ENCODE results near the gene ERVK3-1.

The ERVK3-1 gene

DNA sequence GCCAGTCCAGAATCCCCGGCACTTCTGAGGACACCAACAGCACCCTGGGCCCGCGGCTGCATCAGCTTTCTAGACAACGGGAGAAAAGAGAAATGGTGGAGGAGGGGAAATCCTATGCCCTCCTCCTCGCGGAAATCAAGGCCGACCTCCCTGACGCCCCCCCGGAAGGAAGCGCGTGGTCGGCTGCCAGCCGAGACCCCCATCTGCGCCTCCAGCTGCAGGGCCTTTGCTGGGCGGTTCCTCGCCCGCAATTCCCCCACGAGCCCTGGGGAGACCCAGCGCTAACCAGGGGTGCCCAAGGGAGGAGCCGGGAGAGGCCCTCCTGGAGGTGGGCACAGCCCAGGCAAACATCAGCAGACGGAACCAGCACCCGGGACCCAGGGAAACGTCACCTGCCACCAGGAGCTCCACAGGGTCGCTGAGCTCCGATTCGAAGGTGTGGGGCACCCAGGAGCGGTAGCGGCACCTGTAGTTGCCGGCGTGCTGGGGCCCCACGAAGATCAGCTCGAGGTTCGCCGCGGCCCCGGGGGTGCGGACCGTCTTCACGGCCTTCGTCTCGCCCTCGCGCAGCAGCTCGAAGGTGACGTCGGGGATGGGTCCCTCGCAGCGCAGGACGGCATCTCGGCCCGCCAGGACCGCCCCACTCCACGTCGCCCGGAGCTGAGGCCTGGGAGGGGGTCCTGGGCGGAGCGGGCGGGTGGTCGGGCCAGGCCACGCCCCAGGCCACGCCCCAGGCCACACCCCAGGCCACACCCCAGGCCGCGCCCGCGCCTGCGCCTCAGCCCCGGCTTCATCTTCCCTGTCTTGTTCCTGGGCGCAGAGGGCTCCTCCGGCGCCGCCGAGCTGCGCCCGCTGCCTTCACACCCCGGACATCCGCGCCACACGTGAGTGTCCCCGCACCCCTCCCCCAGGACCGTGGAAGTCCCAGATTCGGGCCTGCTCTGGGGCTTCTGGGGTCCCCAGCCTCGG lies 42.1 kb downstream of the ERVK3-1 start:
- DNase-seq, result peak; percentile 79

DNA sequence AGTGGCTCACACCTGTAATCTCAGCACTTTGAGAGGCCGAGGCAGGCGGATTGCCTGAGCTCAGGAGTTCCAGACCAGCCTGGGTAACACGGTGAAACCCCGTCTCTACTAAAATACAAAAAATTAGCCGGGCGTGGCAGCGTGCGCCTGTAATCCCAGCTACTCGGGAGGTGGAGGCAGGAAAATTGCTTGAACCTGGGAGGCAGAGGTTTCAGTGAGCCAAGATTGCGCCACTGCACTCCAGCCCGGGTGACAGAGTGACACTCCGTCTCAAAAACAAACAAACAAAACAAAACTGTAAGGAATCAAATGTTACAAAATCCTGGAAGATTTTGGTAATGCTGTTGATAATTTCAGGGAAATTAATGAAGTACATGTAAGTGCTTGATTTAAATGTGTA lies 42.9 kb downstream of the ERVK3-1 start:
- peak; percentile 10 for DNase-seq

- DNase-seq, result no peak
Measured at GRCh38 chr19:58349590-58349989, 44.4 kb downstream of the ERVK3-1 start.

- DNase-seq, result no peak
Measured at GRCh38 chr19:58350001-58350861, 45.1 kb downstream of the ERVK3-1 start.

- DNase-seq, result no peak
Measured at GRCh38 chr19:58350871-58351557, 45.8 kb downstream of the ERVK3-1 start.

DNA sequence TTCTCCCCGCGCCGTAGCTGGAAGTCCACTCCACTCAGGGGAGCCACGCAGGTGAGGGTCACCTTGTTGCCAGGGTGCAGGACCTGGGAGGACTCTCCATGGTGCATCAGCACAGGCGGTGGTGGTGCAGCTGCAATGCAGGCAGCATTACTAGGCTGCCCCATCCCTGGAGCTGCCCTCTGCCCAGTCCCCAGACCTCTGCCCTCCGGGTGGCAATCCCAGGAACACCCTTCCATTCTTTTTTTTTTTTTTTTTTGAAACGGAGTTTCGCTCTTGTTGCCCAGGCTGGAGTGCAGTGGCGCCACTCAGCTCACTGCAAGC lies 46.3 kb downstream of the ERVK3-1 start:
- DNase-seq, result no peak

DNA sequence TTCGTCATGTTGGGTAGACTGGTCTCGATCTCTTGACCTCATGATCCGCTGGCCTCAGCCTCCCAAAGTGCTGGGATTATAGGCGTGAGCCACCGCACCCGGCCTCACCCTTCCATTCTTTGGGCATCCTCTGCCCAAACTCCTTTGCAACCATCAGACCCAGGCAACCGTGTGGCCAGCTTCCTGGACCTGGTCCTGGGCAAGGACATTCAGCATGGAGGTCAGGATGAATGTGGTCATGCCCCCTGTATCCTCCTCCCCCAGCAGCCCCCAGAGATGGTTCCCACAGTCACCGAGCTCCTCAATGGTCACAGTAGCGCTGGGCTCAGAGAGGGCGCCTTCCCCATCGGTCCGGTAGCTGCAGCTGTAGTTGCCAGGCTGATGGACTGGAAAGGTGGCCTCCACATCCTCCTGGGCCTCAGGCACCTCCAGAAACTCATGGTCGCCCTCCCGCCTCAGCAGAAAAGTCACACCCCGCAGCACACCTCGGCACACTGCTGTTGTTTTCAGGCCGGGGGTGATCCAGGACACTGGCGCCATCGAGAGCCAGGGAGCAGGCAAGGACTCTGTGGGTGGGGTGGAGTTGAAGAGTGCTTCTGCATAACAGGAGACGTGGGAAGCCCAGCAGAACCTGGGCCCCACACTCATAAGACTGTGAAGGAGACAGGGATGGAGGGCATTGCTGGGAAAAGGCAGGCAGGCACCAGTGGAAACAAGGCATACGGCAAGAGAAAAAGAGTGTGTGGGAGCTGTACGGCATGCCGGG lies 47.0 kb downstream of the ERVK3-1 start:
- DNase-seq, result no peak

- no peak for DNase-seq
Measured at GRCh38 chr19:58352760-58353671, 47.8 kb downstream of the ERVK3-1 start, which contains the start of gene A1BG. TSS of gene A1BG (minus strand) at chr19:58353492. CDS start at chr19:58353437, 55 bp downstream.

DNA sequence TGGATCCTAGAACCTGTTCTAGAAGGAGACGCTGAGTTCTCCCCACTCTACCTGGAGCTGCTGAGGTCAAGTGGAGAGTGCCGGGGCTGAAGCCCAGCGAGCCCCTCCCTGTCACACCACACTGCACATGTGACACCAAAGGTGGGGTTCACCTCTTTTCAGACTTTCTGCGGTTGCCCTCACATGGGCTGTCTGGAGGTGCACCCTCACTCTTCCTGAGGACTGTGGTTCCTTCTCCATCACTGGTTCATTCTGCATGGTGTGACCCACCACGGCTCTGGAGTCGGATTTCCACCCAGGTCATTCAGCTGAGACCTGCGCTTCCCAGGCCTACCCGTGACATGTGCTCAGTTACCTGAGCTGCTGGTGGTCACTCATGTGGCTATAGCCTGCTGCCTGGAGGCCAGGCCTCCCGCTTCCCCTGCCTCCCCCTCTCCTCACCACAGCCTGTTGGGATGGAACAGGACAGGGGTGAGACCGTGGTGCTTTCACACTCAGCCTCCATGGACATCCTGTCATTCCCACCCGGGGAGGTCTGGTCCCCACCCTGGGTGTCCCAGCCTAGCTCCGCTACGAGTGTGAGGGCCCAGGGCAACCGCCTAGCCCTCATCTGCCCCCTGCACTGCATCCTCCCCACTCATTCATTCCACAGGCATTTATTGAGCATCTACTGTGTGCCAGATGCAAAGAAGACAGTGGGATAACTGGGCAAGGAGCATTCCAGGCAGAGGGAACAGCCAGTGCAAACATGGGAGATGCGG lies 48.7 kb downstream of the ERVK3-1 start:
- no peak for DNase-seq

GRCh38 chr19:58354478-58355030 lies 49.4 kb downstream of the ERVK3-1 start:
- no peak for DNase-seq

DNA sequence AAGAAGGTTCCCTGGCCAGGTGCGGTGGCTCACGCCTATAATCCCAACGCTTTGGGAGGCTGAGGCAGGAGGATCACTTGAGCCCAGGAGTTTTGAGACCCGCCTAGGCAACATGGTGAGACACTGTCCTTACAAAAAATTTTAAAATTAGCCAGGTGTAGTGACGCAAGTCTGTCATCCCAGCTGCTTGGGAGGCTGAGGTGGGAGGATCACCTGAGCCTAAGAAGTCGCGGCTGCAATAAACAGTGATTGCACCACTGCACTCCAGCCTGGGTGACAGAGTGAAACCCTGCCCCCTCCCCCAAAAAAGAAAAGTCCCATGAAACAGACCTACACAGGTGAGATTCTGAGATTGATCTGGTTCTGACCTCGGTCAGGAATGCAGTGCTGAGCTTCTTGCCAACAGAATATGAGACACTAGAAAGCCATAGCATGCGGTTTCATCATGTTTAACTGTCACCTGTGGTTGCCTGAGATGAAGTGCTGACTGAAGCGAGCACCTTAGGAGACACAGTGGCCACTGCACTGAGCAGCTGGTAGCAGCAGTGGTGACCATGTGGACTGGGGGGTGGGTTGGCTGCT lies 50.1 kb downstream of the ERVK3-1 start:
- no peak for DNase-seq

DNA sequence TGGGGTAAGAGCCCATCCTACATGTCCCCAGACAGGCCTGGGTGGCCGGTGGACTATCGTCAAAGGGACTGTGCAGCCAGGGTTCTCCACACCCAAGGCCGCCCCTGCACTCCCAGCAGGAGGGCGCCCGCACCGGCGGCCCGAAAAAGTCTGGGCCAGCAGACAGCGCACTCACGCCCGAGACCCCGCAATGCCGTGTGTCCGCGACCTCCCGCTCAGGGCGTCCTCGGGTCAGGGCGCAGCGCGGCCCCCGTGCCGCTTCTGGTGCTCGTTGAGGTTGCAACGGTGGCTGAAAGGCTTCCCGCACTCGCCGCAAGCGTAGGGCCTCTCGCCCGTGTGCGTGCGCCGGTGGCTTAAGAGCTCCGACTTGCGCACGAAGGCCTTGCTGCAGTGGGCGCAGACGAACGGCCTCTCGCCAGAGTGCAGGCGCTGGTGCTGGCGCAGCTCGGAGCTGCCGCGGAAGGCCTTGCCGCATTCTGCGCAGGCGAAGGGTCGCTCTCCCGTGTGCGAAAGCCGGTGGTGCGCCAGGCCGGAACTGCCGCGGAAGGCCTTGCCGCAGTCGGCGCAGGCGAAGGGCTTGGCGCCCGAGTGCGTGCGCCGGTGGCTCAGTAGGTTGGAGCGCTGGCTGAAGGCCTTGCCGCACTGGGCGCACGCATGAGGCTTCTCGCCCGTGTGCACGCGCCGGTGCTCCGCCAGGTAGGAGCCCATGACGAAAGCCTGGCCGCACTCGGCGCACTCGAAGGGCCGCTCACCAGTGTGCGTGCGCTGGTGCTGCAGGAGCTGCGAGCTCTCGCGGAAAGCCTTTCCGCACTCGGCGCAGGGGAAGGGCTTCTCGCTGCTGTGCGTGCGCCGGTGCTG lies 51.0 kb downstream of the ERVK3-1 start:
- no peak for DNase-seq

DNA sequence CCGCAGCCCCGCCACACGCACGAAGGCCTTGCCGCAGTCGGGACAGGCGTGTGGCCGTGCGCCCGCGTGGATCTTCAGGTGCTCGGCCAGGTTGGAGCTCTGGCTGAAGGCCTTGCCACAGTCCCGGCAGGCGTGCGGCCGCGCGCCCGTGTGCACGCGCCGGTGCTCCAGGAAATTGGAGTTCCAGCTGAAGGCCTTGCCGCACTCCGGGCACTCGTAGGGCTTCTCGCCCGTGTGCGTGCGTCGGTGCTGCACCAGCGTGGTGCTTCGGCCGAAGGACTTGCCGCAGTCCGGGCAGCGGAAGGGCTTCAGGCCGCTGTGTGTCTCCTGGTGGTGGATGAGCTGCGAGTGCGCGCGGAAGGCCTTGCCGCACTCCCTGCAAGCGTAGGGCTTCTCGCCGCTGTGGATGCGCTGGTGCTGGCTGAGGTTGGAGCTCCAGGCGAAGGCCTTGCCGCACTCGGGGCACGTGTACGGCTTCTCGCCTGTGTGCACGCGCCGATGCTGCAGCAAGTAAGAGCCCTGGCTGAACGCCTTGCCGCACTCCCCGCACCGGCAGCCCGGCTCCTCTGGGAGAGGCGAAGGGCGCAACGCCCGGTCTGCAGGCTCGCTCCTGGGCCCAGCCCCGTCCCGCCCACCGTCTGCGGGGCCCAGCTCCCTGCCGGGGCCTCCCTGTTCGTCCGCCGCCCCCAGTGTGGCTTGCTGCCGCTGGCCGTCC lies 51.7 kb downstream of the ERVK3-1 start:
- DNase-seq, result no peak

GRCh38 chr19:58357481-58358145 lies 52.4 kb downstream of the ERVK3-1 start:
- DNase-seq, result no peak

DNA sequence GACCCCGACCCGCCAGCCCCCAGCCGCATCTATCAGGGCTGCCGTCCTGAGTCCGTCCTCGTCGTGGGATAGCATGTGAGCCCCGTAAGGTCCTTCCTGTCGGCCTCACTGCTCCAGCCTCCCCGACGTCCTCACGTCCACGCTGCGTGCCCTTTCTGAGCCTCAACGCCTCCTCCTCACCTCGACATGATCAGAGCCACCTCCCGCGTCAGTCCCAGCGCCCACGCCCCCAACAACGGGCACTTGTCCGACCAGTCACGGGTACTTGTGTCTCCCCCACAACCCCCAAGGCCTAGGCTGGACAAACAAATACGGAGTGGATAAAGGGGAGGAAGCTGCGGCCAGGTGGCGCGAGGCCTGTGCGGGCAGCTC lies 56.7 kb downstream of the ERVK3-1 start:
- DNase-seq, result peak; percentile 38

DNA sequence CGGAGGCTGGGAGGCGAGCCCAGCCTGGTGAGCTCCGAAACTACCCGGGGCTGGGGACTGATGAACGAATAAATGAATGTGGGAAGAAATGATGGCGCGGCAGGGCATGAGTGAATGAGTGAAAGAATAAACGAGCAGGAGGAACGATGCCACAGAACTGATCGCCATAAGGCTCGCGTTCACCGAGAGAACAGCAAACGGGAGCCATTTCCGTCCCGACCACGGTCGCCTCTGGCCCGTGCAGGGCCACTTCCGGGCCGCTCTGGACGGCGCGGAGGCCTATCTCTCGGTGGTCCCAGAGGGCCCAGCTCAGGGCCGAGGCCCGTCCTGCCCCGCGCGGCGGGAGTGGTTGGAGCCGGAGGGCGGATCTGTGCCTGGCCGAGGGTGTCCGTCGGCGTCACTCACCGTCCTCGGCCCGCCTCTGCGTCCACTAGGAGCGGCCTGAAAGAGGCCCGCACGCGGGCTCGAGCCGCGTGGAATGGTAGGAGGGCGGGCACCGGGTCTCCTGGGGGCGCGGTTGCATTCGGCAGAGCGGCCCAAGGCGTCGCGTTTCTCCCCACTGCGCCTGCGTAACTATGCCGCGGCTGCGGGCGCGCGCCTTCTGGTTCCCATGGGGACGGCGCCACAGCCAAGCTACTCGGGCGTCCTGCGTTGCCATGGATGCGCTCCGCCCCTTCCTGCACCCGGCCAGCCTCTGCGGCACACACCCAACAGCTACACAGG lies 57.3 kb downstream of the ERVK3-1 start, which contains the start of gene ZNF497:
Gene ZNF497 (minus strand): TSS at position 480 of the 723 bp plus-strand sequence. CDS start 5,116 bp downstream, outside the sequence.
- peak; percentile 97 for DNase-seq

DNA sequence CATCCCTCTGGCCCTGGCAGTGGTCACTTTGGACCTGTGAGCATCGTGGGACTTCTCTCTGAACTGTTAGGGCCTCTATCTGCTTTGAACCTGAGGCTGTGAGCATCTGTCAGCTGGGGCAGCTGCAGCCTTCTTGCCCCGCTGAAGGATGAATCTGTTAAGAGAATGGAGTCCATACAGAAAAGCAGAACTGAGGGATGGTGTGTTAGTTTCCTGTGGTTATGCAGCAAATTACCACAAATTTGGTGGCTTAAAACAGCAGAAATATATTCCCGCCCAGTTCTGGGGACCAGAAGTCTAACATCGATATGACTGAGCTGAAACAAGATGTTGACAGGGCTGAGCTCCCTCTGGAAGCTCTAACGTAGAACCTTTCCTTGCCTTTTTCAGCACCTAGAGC lies 59.0 kb downstream of the ERVK3-1 start:
- DNase-seq, result peak; percentile 27

Measured in inflammatory macrophage treated with lipopolysaccharide for 4 hours (primary cell).